WTC11 (cell line): ENCODE data around the gene NRG3. TPM values are rescaled to one million over a fixed set of nuclear protein-coding genes. Genes with fewer than 3 reads are reported as not detected.

Experiments
- ATAC-seq: fragments of 200-7000 bp; cut with Tn5 transposase; 2 replicates; pipeline ENCODE4 v1.10.0; 2021; ENCODE audit warnings: mild to moderate bottlenecking, moderate library complexity
- CTCF ChIA-PET: fragments of 300-600 bp; sonication (Branson Sonifier 250); formaldehyde crosslinking; loops from one replicate; lab custom pipeline; 2021; ENCODE audit warnings: antibody characterized with exemption; lab: Charles Lee
- POLR2A ChIA-PET: fragments of 350-600 bp; sonication (Branson Sonifier 250); formaldehyde crosslinking; loops from one replicate; lab custom pipeline; 2021; ENCODE audit warnings: antibody characterized with exemption; lab: Charles Lee
- DNase-seq: peaks from one replicate; pipeline ENCODE4 v3.0.0; 2021; ENCODE audit warnings: low spot score
- H3K27ac Mint-ChIP-seq: 2 replicates; pipeline ENCODE4 v1.8.0; 2021; ENCODE audit warnings: mixed read lengths
- H3K27me3 Mint-ChIP-seq: 2 replicates; pipeline ENCODE4 v1.8.0; 2021; ENCODE audit warnings: low read depth, mild to moderate bottlenecking, moderate library complexity, mixed read lengths
- H3K36me3 Mint-ChIP-seq: 2 replicates; pipeline ENCODE4 v1.8.0; 2021; ENCODE audit warnings: mixed read lengths
- H3K4me1 Mint-ChIP-seq: 2 replicates; pipeline ENCODE4 v1.8.0; 2022; ENCODE audit warnings: mixed read lengths
- H3K4me3 Mint-ChIP-seq: 2 replicates; pipeline ENCODE4 v1.8.0; 2021; ENCODE audit warnings: mild to moderate bottlenecking, moderate library complexity, mixed read lengths
- H3K9me3 Mint-ChIP-seq: 2 replicates; pipeline ENCODE4 v1.8.0; 2021; ENCODE audit warnings: mixed read lengths
- ETV6 ChIP-seq: sonication (generic); formaldehyde crosslinking; IDR thresholded peaks from 2 replicates; pipeline ENCODE4 v1.8.1; 2022; ENCODE audit warnings: mild to moderate bottlenecking, missing genetic modification reagents
- FOXP1 ChIP-seq: sonication (generic); formaldehyde crosslinking; IDR thresholded peaks from 2 replicates; pipeline ENCODE4 v1.8.0; 2022; ENCODE audit warnings: missing genetic modification reagents, mild to moderate bottlenecking, moderate library complexity, borderline replicate concordance
- JUN ChIP-seq: sonication (generic); formaldehyde crosslinking; IDR thresholded peaks from 2 replicates; pipeline ENCODE4 v1.8.0; 2023; ENCODE audit warnings: mild to moderate bottlenecking, missing genetic modification reagents
- MXD4 ChIP-seq: fragments of 250-450 bp; sonication (Bioruptor Pico); IDR thresholded peaks from 2 replicates; pipeline ENCODE4 v1.8.0; 2021; ENCODE audit warnings: mild to moderate bottlenecking, moderate library complexity, borderline replicate concordance
- NR1H2 ChIP-seq: sonication (generic); formaldehyde crosslinking; IDR thresholded peaks from 2 replicates; pipeline ENCODE4 v1.9.0; 2021; ENCODE audit warnings: mild to moderate bottlenecking, moderate library complexity, missing genetic modification reagents
- OVOL2 ChIP-seq: fragments of 250-450 bp; sonication (Bioruptor Pico); IDR thresholded peaks from 2 replicates; pipeline ENCODE4 v1.9.0; 2021; ENCODE audit warnings: mild to moderate bottlenecking, borderline replicate concordance
- TEAD4 ChIP-seq: sonication (generic); formaldehyde crosslinking; IDR thresholded peaks from 2 replicates; pipeline ENCODE4 v1.8.0; 2022; ENCODE audit warnings: mild to moderate bottlenecking, missing genetic modification reagents
- total RNA-seq: library from RNA; stranded (reverse); gene quantifications from 3 replicates; pipeline ENCODE4 v1.2.3, GENCODE V29; 2021
- TF ChIP-seq, protein P1 (sequence below): fragments of 250-450 bp; sonication (Bioruptor Pico); IDR thresholded peaks from 2 replicates; pipeline ENCODE4 v1.9.0; 2021; ENCODE audit warnings: mild to moderate bottlenecking
- TF ChIP-seq, protein P2 (sequence below): fragments of 200-600 bp; IDR thresholded peaks from 2 replicates; pipeline ENCODE4 v1.8.0; 2022; ENCODE audit warnings: antibody characterized with exemption
- TF ChIP-seq, protein P3 (sequence below): sonication (generic); formaldehyde crosslinking; IDR thresholded peaks from 2 replicates; pipeline ENCODE4 v1.8.0; 2022; ENCODE audit warnings: missing genetic modification reagents
- TF ChIP-seq, protein P4 (sequence below): sonication (generic); formaldehyde crosslinking; IDR thresholded peaks from 2 replicates; pipeline ENCODE4 v1.8.1; 2023; ENCODE audit warnings: mild to moderate bottlenecking, missing genetic modification reagents
- TF ChIP-seq, protein P5 (sequence below): sonication (generic); formaldehyde crosslinking; conservative IDR thresholded peaks from 2 replicates; pipeline ENCODE4 v1.8.1; 2023; ENCODE audit warnings: mild to moderate bottlenecking, low read depth, missing genetic modification reagents, moderate library complexity
- TF ChIP-seq, protein P6 (sequence below): sonication (generic); formaldehyde crosslinking; IDR thresholded peaks from 2 replicates; pipeline ENCODE4 v1.8.1; 2022; ENCODE audit warnings: mild to moderate bottlenecking, missing genetic modification reagents, moderate library complexity, borderline replicate concordance

Gene NRG3
- total RNA-seq, 1 experiment from 2014 or later: 7.0 TPM

DNA sequence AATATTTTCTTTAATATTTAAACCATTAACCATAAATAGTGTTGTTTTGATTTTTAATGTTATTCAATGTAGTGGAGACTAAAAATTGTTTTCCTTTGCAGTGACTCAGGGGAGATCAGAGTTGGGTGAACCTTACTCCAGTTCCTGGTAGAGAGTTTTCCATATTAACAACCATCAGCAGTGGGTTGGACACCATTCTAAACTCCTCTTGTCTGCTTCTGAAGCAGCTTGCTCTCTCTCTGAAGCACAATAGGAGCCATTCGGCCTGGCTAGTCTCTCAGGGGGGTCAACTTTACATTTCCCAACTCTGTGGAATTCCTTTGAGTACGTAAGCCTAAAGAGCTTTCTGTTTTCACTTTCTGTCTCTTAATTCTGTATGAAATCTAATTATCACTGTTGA is 9.4 kb upstream of the NRG3 start:
- ATAC-seq (peak; percentile 83), DNase-seq (no peak)
- ChIA-PET CTCF (no interaction called here), POLR2A (no interaction called here)
- H3K4me3 Mint-ChIP-seq: no peak overlapping the region
- no peaks in the 10 kb centered on the region; the same call in 1 of the 2 replicates for H3K27me3 Mint-ChIP-seq
- H3K4me1 Mint-ChIP-seq: peaks cover 17% of the 10 kb centered on the region
- H3K36me3 Mint-ChIP-seq: peaks cover 18% of the 10 kb centered on the region
- H3K27ac Mint-ChIP-seq: no peak overlapping the region
- H3K9me3 Mint-ChIP-seq: peaks cover 19% of the 10 kb centered on the region
- TF ChIP-seq, protein P1, sequence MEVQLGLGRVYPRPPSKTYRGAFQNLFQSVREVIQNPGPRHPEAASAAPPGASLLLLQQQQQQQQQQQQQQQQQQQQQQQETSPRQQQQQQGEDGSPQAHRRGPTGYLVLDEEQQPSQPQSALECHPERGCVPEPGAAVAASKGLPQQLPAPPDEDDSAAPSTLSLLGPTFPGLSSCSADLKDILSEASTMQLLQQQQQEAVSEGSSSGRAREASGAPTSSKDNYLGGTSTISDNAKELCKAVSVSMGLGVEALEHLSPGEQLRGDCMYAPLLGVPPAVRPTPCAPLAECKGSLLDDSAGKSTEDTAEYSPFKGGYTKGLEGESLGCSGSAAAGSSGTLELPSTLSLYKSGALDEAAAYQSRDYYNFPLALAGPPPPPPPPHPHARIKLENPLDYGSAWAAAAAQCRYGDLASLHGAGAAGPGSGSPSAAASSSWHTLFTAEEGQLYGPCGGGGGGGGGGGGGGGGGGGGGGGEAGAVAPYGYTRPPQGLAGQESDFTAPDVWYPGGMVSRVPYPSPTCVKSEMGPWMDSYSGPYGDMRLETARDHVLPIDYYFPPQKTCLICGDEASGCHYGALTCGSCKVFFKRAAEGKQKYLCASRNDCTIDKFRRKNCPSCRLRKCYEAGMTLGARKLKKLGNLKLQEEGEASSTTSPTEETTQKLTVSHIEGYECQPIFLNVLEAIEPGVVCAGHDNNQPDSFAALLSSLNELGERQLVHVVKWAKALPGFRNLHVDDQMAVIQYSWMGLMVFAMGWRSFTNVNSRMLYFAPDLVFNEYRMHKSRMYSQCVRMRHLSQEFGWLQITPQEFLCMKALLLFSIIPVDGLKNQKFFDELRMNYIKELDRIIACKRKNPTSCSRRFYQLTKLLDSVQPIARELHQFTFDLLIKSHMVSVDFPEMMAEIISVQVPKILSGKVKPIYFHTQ (CRISPR knock-in tag): no peak
- no peak for TF ChIP-seq TEAD4
- no peak for TF ChIP-seq ETV6

DNA sequence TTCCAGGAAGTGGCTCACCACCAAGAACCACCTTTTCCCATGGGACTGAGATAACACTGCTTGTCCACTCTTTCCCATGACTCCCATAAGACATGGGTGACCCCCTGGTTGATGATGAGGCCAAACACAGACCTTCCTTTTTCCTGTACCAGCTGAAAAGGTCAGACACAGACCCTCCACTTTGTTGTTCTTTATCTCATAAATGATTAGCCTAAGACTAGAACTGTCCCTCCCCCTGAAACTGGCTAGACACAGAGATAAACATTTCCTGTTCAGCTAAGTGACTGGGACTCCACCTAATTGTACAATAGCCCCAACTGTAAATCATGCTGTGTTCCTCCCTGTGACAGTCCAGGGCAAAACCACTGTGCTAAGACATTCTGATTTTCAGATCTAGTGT is 8.2 kb upstream of the NRG3 start:
- CTCF ChIA-PET: no interaction called here
- H3K4me1 Mint-ChIP-seq: peaks cover 27% of the 10 kb centered on the region
- peaks cover 5% of the 10 kb centered on the region for H3K27me3 Mint-ChIP-seq
- H3K9me3 Mint-ChIP-seq: peaks cover 7% of the 10 kb centered on the region
- TF ChIP-seq, protein P2, sequence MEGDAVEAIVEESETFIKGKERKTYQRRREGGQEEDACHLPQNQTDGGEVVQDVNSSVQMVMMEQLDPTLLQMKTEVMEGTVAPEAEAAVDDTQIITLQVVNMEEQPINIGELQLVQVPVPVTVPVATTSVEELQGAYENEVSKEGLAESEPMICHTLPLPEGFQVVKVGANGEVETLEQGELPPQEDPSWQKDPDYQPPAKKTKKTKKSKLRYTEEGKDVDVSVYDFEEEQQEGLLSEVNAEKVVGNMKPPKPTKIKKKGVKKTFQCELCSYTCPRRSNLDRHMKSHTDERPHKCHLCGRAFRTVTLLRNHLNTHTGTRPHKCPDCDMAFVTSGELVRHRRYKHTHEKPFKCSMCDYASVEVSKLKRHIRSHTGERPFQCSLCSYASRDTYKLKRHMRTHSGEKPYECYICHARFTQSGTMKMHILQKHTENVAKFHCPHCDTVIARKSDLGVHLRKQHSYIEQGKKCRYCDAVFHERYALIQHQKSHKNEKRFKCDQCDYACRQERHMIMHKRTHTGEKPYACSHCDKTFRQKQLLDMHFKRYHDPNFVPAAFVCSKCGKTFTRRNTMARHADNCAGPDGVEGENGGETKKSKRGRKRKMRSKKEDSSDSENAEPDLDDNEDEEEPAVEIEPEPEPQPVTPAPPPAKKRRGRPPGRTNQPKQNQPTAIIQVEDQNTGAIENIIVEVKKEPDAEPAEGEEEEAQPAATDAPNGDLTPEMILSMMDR: no peak
- TF ChIP-seq, protein P3, sequence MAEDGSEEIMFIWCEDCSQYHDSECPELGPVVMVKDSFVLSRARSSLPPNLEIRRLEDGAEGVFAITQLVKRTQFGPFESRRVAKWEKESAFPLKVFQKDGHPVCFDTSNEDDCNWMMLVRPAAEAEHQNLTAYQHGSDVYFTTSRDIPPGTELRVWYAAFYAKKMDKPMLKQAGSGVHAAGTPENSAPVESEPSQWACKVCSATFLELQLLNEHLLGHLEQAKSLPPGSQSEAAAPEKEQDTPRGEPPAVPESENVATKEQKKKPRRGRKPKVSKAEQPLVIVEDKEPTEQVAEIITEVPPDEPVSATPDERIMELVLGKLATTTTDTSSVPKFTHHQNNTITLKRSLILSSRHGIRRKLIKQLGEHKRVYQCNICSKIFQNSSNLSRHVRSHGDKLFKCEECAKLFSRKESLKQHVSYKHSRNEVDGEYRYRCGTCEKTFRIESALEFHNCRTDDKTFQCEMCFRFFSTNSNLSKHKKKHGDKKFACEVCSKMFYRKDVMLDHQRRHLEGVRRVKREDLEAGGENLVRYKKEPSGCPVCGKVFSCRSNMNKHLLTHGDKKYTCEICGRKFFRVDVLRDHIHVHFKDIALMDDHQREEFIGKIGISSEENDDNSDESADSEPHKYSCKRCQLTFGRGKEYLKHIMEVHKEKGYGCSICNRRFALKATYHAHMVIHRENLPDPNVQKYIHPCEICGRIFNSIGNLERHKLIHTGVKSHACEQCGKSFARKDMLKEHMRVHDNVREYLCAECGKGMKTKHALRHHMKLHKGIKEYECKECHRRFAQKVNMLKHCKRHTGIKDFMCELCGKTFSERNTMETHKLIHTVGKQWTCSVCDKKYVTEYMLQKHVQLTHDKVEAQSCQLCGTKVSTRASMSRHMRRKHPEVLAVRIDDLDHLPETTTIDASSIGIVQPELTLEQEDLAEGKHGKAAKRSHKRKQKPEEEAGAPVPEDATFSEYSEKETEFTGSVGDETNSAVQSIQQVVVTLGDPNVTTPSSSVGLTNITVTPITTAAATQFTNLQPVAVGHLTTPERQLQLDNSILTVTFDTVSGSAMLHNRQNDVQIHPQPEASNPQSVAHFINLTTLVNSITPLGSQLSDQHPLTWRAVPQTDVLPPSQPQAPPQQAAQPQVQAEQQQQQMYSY: no peak
- TF ChIP-seq NR1H2: no peak
- no peak for TF ChIP-seq OVOL2 (CRISPR knock-in tag)
- TF ChIP-seq, protein P4, sequence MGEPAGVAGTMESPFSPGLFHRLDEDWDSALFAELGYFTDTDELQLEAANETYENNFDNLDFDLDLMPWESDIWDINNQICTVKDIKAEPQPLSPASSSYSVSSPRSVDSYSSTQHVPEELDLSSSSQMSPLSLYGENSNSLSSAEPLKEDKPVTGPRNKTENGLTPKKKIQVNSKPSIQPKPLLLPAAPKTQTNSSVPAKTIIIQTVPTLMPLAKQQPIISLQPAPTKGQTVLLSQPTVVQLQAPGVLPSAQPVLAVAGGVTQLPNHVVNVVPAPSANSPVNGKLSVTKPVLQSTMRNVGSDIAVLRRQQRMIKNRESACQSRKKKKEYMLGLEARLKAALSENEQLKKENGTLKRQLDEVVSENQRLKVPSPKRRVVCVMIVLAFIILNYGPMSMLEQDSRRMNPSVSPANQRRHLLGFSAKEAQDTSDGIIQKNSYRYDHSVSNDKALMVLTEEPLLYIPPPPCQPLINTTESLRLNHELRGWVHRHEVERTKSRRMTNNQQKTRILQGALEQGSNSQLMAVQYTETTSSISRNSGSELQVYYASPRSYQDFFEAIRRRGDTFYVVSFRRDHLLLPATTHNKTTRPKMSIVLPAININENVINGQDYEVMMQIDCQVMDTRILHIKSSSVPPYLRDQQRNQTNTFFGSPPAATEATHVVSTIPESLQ (CRISPR knock-in tag): no peak
- TF ChIP-seq ETV6: no peak
- TF ChIP-seq MXD4: no peak
- TF ChIP-seq, protein P5, sequence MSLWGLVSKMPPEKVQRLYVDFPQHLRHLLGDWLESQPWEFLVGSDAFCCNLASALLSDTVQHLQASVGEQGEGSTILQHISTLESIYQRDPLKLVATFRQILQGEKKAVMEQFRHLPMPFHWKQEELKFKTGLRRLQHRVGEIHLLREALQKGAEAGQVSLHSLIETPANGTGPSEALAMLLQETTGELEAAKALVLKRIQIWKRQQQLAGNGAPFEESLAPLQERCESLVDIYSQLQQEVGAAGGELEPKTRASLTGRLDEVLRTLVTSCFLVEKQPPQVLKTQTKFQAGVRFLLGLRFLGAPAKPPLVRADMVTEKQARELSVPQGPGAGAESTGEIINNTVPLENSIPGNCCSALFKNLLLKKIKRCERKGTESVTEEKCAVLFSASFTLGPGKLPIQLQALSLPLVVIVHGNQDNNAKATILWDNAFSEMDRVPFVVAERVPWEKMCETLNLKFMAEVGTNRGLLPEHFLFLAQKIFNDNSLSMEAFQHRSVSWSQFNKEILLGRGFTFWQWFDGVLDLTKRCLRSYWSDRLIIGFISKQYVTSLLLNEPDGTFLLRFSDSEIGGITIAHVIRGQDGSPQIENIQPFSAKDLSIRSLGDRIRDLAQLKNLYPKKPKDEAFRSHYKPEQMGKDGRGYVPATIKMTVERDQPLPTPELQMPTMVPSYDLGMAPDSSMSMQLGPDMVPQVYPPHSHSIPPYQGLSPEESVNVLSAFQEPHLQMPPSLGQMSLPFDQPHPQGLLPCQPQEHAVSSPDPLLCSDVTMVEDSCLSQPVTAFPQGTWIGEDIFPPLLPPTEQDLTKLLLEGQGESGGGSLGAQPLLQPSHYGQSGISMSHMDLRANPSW (CRISPR knock-in tag): no peak
- no peak for TF ChIP-seq FOXP1 (CRISPR knock-in tag)
- no peak for TF ChIP-seq JUN (CRISPR knock-in tag)
- TF ChIP-seq, protein P6, sequence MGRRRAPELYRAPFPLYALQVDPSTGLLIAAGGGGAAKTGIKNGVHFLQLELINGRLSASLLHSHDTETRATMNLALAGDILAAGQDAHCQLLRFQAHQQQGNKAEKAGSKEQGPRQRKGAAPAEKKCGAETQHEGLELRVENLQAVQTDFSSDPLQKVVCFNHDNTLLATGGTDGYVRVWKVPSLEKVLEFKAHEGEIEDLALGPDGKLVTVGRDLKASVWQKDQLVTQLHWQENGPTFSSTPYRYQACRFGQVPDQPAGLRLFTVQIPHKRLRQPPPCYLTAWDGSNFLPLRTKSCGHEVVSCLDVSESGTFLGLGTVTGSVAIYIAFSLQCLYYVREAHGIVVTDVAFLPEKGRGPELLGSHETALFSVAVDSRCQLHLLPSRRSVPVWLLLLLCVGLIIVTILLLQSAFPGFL (CRISPR knock-in tag): no peak
- TF ChIP-seq, all 79 proteins: peak for 0
- ATAC-seq: no peak
- POLR2A ChIA-PET: no interaction called here
- no peak overlapping the region for H3K27ac Mint-ChIP-seq
- peaks cover 6% of the 10 kb centered on the region for H3K36me3 Mint-ChIP-seq
- no peak overlapping the region for H3K4me3 Mint-ChIP-seq
- no peak for DNase-seq
